Cerebellar nuclear complex (tissue), 1 donor: ENCODE measurements around the gene YWHAQ.
"Not testable (repeated sequence)": the region's sequence is repeated elsewhere in the genome, so short reads cannot be mapped to it uniquely, and the experiment has no call there.

Experiments used
- DNase-seq, 2 experiments: peaks; one replicate each; lab custom pipeline; 2025; lab: John Stamatoyannopoulos, UW

The YWHAQ gene

DNA sequence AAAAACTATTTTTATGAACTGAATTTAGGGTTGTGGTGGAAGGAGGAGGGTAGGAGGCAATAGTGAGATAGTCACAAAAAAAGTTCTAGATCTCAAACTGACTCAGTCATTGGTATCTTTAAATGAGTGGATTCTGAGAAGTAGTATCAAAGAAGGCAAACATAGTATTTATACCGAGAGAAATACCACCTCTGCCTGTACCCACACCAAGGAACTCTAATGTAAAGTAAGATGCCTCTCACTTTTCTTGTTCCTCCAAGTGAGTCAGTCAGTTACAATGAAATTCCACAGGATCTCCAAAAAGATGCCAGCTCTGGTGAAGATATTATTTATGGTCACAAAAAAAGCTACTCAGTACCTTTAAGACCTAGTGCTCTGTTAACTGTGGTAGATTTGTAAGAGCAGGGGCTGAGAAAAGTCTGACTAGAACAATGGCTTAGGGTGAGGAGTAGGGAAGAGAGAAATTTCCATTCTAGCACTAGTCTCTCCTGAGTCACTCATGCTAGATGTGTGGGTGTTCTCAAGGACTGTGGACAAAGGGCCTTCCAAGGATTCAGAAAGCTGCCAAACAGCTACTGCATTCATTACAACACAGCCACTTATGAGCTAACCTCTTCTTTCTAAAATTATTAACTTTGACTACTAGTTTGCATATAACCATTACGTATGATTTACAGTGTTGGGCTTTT lies 36.3 kb downstream of the YWHAQ start:
- DNase-seq = no peak

- no peak for DNase-seq
Observed at GRCh38 chr2:9593925-9594324, 36.9 kb downstream of the YWHAQ start.

DNA sequence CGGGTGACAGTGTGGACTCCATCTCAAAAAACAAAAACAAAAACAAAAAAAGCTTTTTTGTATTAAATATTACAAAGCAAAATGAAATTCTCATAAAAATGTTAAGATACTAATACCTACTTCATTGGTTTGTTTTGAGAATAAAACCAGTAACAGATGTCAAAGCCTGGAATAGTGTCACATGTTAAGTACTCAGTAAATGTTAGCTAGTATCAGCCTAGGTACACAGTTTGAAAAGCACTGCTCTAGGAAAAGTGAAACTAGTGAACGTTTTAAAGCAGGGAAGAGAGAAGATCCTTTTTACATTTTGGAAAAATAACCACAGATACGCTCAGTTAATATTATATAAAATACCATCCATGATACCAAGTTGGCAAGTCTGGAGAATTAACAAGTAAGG lies 38.1 kb downstream of the YWHAQ start:
- DNase-seq = no peak

DNA sequence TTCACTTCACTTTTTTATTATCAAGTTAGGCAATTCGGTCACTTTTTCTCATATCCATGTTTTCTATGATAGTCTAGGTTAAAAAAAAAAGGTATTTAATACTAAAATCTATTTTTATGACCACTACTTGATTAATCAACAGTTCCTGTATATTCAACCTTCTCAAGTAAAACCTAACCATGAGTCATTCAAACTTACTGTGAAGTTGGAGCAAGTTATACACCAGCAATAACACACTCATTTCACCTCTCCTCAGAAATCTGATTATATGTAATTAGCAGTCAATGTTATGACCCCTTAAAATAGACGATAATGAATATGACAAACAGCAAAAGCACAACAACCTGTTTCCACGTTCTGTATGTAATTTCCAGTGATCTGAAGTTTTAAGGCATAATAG lies 40.2 kb downstream of the YWHAQ start:
- DNase-seq = no peak

- no peak for DNase-seq
Observed at GRCh38 chr2:9586465-9586864, 44.3 kb downstream of the YWHAQ start.

- DNase-seq = no peak
Observed at GRCh38 chr2:9585486-9585885, 45.3 kb downstream of the YWHAQ start.

DNA sequence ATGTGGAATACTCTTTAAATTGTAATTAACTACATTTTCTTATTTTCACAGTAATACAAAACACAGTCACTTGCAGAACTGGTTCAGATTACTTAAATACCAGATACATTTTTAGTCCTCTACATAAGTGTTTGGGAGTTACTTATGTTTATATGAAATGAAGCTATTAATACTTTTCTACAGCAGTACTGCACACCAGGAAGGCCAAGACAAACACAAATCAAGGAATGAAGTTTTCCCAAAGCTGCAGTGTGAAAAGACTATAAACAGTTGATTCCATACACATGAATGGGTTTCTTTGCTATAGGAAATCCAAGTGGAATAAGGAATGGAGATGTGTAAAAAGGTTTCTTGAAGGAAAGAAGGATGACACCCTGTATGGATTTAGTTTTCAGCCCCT lies 45.9 kb downstream of the YWHAQ start:
- not testable (repeated sequence) for DNase-seq

DNA sequence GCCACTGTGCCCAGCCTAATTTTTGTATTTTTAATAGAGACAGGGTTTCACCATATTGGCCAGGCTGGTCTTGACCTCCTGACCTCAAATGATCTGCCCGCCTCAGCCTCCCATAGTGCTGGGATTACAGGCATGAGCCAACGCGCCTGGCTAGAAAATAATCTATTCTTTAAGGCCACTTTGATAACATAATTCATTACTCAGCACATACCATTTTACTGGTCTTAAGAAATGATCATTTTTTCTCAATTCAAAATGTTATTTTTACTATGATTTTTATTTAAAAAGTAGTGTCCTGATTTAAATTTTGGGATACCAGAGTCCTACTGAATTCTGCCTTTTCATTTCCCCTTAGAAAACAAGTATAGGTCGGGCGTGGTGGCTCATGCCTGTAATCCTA lies 48.2 kb downstream of the YWHAQ start:
- no peak for DNase-seq

DNA sequence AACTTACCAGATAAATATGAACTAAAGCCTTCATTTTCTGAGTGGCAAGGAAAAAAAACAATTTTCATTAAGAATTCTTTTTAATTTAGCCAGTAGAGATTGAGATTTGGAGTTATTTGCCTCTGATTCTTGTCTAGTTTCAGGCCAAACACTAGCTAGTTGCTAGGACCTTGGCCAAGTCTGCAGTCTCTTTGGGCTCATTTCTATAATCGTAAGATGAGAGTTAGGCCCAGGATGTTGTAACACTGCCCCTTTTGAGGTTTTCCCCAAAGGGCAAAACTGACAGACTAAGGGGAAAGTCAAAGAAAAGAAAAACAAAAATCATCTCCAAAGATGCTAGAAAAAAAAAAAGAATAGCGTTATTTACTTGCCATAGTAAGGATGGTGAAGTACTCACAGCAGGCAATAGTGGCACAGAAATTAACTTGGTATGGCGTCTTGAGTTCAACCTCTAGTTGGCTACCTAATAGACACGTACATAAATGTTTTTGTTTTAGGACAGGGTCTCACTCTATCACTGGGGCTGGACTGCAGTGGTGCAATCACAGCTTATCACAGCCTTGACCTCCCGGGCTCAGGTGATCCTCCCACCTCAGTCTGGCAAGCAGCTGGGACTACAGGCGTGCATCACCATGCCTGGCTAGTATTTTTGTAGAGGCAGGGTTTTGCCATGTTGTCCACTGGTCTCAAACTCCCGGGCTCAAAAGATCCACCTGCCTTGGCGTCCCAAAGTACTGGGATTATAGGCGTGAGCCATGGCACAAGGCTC lies 52.1 kb downstream of the YWHAQ start:
- no peak for DNase-seq

DNA sequence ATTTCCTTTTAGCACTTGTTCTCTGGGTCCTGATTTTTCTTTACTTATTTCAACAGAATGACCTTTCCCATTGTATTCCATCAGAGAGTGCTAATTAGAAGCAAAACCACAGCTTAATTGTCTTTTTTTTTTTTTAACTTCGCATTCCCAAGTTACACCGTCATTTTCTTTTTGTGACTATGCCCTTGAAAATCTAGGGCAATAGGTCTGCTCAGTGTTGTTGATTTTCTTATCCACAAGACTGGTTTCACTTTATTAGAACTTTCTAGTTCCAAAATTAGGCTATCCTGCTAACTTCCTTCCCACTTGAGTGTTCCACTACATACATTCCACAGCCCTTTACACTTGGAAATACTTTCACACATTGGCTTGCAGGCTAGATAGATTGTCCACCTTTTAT lies 56.5 kb downstream of the YWHAQ start:
- no peak for DNase-seq

- no peak for DNase-seq
Observed at GRCh38 chr2:9573840-9574239, 57.0 kb downstream of the YWHAQ start.

DNA sequence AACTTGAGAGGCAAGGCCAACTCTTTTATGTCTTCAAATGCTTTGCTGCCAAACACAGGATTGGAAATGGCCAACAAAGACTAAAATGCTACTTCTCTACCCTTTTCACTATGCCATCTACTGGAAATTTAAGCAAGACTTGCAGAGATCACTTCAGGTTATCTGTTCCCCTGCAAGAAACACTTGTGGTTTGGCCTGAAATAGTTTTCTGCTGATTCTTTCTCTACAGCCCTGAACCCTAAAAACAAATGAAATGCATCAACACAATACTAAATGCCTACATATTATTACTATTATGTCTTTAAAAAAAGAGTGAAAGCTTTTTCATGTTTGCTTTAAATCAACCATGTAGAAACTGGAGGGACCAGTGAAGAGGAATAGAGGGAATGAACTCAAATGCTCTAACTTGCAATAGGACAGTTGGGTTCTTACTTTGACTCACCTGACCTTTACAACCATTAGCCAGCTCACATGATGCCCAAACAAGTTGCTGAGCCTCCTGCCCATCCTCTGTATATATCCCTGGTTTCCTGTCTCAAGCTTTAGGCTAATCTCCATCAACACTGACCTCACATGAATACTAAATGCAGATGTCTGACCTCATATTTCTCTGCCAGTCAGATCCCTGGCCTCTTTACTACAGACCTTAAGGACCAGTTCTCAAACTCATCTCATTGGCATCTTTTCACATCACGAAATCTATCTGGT lies 57.6 kb downstream of the YWHAQ start:
- DNase-seq = no peak

DNA sequence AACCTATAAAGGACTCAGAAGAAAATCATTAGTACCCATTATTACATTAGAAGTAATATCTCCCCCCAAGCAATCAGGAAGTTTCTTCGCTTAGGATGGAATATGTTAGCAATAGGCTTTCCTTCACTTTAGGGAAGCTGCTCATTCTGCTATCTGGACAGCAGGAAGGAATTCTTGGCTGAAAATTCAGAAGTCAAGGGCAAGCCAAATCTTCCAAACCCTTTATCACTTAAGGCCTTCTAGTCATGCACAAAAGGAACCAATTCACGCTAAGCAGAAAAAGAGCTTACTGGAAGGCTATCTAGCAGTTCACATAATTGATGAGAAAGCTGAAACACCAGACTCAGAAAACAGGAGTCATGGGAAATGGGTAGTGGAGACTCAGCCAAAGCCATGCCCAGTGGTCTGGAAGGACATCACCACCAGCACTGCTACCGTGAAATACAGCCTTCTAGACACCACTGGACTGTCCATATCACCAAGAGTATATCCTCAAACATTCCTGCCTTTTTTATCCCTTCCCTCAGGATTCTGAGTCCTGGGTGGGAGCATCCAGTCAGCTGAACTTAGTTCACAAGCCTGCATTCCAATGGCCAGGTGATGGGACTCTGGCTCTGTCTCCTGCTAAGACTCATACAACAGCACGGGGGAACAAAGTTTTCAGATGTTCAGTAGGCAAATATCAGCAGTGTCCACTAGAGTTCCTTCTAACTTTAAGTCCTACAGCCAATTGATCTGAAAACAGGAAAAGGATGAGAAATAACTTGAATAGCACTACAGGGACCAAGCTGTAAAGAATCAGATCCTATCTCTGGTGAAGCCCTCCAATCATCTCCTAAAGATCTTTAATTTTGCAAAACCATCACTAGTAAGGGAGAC lies 60.4 kb downstream of the YWHAQ start:
- DNase-seq = no peak

DNA sequence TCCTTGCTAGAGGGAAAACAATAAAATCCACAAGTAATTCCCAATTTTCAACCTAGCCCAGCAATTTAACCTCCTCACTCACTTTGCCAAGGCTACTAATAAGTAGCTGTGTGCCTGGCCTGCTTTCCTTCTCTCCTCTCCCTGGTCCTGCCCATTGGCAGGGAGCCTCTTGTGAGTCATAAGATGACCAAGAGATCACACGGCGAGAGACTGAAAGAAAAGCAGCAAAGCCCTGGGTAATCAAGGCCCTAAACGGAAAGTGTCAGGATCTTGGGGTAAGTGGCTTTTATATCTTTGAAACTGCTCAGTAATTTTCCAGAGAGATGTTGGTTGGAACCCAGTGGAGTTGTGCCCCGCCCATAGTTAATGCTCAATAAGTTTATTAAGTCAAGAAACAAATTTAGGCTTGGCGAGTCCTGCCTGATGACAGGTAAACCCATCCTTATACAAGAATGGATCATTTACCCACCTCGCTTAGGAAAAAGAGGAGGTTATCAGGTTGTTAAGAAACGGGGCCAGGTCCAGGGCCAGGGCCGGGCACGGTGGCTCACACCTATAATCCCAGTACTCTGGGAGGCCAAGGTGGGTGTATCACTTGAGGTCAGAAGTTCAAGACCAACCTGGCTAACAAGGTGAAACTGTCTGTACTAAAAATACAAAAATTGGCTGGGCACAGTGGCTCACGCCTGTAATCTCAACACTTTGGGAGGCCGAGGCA lies 65.2 kb downstream of the YWHAQ start:
- DNase-seq = no peak

GRCh38 chr2:9560628-9561027 lies 70.2 kb downstream of the YWHAQ start:
- no peak for DNase-seq

- DNase-seq = no peak
Observed at GRCh38 chr2:9558948-9559381, 71.8 kb downstream of the YWHAQ start.

DNA sequence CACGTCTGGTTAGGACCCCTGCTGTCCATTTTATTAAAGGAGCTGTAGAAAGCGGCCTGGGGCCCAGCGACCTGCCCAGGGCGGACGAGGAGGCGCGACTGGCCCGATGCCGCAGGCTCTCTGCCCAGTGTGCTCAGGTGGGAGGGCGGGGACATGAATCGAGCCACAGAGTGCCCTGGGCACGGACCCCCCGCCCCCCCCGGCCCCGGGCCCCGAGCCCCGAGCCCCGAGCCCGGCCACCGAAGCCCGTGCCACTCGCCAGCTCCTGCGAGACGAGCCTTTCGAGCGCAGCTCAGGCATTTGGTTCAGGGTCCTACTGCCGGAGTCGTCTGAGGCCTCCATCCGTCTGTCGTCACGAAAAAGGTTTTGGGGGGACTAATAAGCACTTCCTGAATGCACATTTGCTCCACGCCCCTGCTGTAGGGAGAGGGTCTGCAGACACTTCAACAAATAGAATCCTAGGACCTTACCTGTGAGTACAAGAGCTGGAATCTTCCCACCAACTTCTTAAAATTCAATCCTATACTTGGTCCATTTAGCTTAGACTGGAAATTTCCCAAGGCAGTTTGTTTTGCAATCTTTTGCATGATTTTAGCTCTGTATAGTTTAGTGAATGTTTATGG lies 74.6 kb downstream of the YWHAQ start:
- no peak for DNase-seq

DNA sequence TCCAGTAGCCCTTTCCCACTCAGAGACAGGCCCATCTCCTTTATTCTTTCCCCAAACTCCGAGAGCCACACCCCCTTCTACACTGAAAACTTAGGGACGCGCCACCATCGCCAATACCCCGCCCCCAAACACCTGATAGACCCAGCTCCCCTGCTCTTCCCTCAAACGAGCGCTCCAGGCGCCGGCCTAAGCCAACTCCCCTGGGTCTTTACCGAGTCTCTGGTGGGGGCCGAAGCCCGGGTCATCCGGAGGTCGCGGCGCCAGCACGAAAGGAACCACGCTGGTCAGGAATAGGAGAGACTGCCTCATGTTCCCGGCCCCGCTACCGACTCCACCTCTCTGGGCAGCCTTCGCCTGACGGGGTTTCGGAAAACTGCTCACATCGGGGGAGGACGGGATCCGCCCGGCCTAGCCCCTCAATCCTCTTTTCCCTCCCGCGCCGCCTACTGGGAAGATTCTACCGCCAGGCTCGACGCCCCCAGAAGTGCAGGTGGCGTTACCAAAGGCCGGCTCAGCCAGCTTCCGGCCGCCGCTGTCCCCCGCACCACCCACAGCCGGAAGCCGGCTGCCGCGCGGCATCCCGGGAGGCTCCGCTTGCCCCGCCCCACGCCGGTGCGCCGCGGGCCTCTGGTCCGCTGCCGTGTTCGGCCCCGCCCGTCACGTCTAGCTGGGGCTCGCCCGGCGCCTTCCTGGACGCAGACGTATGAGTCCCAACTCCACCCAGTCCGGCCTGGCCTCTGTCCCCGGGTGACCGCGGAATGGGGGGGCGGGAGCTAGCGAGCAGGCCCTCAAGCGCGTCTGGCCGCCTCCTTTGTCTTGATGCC lies 75.3 kb downstream of the YWHAQ start, which contains the start of gene ADAM17:
TSS of gene ADAM17 (minus strand) at position 534 of the 824 bp plus-strand sequence. CDS start at position 309, 225 bp downstream.
- DNase-seq = peak; percentile 59 to 71

DNA sequence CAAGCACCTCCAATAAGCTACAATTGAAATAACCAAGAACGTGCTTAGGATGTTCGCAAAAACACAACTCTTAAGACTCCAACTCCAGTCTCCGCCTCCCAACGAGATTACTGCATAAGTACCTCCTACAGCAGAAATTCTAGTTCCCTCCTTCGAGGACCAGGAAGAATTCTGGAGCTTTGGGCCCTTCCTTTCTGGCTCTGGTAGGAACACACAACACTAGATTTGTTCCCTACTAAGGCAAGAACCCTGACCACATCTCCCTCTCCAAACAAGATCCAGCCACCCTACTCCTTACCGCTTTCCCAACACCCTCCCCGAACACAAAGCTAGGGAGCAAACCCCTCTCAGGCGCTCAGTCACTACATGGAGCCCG lies 75.9 kb downstream of the YWHAQ start:
- no peak for DNase-seq
